ENCODE measurements around the gene AK8.

Gene AK8

GRCh38 chr9:132857616-132858342, 20.3 kb downstream of the AK8 start:
- DNase-seq, result no peak

DNA sequence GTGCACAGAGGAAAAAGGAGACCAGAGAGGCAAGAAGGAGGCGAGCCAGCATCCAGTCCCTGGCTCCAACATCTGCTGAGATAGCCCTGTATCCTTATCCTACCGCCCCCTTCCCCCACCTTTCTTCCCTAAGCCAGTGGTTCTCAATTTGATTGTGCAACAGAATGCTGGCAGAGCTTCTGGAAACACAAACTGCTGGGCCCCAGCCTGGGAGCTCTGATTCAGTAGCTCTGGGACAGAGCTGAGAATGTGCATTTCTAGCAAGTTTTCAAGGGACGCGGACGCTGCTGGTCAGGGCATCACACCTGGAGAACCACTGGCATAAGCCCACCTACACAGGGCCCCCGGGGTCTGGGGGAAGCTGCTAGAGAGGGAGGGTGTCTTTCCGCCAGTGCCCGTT, 21.1 kb downstream of the AK8 start:
- DNase-seq, result no peak

DNA sequence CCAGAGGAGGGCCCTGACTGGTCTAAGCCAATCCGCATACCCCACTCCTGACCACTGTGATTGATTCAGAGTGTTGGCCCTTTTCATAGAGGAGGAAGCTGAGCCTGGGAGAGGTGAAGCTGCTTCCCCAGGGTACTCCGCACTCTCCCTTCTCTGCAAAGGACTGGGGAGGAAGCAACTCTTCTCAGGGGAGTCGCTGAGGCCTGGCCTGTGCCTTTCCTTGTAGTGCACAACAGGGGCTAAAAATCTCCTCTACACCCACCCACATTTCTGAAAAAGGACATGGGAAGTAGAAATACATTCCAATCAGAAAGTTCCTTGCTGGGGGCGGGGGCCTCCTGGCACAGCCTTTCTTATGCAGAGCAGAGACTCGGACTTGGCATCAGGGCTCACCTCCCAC, 22.2 kb downstream of the AK8 start:
- no peak for DNase-seq

DNA sequence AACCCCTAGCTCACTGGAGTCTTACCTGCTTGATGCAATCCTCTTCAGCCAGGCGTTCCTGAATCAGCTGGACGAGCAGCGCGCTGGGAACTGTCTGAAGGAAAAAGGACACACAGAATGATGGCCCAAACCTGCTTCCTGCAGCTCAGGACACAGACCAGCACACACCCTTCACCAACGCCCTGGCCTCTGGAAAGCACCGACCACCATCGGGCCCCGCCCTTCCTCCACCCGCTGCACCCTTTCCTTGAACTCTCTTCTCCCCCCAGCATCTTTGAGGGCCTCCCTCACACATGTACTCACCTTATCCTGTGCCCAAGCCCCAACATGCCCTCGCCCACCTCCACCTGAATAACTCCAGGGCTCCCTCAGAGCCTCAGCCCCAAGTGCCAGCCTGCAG, 23.3 kb downstream of the AK8 start:
- no peak for DNase-seq

- no peak for DNase-seq
Measured at GRCh38 chr9:132853482-132853881, 24.6 kb downstream of the AK8 start.

GRCh38 chr9:132849185-132849706, 28.8 kb downstream of the AK8 start:
- no peak for DNase-seq

GRCh38 chr9:132846918-132847515, 31.1 kb downstream of the AK8 start:
- no peak for DNase-seq

GRCh38 chr9:132846109-132846917, 31.8 kb downstream of the AK8 start:
- DNase-seq, result no peak

- no peak for DNase-seq
Measured at GRCh38 chr9:132842124-132843044, 35.7 kb downstream of the AK8 start.

- DNase-seq, result no peak
Measured at GRCh38 chr9:132840980-132841379, 37.1 kb downstream of the AK8 start.

DNA sequence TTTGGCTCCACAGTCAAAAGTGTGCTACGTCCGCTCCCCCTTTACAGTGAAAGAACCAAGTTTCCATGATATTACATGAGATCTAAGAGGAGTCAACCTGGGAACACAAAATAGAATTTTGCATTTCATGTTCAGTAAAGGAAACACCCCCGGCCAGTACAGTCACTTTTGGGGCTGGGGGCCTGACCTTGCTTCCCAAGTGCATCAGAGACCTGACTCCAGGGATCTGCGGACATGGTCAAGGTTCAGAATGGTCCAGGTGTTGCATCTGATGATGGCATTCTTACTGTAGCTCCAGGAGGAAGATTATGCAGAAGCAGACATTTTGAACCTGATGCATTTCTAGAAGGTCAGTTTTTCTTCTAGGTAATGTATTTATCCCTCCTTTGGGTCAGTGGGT, 39.8 kb downstream of the AK8 start:
- no peak for DNase-seq

- no peak for DNase-seq
Measured at GRCh38 chr9:132837501-132838286, 40.4 kb downstream of the AK8 start.

DNA sequence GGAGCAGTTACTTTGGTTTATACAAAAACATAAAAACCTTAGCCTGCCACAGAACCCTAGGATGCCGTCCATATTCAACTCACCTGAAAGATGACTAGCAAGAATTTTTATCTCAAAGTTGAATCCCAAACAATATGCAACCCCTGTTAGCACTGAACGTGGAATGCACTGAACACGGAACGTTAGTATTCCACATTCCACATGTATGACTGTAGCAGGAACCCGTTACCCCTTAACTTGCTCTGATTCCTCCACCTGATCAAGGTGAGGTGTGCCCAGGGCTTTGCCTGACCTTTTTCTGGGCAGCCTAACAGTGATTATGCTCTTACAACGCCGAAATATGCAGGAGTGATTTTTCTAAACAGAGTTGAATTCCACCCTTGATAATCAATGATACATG, 43.7 kb downstream of the AK8 start:
- no peak for DNase-seq

GRCh38 chr9:132833550-132834121, 44.4 kb downstream of the AK8 start:
- DNase-seq, result no peak

DNA sequence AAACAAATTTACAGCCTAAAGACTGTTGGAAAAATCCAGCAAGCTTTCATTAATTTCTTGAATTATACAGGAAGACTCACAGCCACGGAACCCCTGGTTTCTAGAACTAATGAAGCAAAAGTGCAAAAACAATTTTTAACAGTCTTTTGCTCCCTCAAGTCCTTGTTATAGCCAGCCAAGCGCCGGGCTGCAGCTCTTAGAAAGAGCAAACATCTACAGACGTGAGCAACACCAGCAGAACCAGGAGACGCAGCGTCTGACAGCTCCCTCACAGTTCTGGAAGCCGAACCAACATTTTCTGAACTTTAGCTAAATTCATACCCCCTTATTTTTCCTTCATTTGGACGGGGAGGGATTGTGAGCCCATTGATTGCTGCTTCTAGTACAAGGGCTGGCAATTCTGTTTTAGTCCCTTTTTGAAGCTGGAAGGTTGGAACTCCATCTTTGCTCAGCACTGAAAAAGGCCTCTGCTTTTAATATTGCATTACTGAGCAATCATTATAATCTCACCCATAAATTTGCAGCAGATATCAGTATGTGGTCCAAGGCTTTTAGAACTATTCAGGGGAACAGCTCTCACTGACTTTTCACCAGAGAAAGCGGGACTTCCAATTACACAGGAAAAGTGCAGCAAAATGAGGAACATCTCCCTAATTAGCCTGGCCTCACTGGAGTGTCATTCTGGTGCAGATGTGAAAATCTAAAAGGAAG, 45.8 kb downstream of the AK8 start:
- no peak for DNase-seq

DNA sequence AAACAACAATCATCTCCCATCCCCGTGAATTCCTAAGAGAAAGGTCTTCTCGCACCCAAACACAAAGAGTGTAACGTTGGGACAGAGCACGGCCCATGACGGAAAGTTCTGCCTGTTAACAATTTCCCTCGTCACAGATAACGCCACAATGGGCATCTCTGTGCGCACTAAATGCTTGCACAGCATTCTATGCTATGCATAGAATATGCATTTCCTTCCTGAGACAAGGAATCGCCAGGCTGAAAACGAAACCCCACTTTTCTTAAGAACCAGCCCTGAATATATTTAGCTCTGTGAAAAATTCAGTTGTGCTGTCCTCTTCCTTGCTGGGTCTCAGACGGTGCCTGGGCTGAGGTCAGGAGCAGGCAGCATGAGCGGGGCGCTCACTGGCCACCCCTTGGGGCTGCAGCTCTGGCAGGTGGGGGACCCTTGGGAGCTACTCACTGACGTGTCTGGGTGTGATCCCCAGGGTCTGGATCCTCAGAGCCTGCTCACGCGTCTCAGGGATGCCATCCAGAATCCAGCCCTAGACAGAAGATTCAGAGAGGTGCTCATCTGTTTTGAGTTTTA, 49.8 kb downstream of the AK8 start:
- no peak for DNase-seq

DNA sequence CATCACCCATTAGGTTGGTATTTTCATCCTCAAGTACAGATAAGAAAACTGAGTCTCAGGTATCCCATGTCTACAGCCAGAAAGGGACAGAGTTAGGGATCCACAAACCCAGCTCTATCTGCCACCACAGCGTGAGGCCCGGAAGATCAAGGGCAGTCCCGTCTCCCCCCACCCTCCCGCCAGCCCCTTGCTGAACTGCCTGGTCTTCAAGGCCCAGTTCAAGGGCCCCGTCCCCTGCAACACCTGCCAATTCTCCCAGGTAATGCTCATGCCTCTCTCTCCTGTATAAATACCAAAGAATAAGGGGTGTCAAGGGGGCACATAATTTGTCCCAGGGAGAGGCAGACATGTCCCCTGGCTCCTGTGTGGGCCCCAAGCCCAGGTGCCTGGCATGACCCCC, 50.7 kb downstream of the AK8 start:
- DNase-seq, result no peak

GRCh38 chr9:132826621-132827365, 51.3 kb downstream of the AK8 start:
- no peak for DNase-seq

DNA sequence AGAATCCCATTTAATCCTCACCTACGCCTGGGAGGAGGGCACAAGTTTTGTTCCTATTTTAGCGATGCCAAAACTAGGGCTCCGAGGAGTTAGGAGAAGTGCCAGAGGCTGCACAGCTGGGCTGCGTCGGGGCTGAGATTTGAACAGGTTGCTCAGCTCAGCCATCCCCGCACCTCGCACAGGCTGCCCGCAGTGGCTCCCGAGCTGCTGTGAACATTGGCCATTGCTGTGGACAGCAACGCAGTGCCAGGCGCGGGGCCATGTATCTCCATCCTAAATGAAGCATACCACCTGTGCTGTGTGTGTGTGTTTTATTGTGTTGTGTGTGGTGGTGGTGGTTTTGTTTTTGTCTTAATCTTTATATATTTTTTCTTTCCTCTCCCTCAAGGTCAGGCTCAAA, 52.0 kb downstream of the AK8 start:
- no peak for DNase-seq

DNA sequence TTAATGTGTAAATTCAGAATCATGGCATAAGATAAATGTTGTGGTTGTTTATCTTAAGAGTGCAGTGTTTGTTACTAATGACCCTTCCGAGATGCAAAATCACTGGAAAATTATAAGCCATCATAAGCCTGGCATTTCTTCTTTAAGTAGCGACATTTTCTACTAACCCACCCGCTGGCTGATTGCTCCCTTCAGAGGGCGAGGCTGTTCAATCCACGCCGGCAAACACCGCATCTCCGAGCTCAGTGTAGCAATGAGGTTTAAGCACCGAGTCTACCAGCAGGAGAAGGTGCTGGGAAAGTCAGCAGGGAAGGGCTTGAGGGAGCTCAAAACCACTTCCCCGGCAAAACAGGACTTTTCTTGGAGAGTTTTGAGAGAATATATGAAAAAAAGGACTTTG, 52.7 kb downstream of the AK8 start:
- DNase-seq, result no peak

Data from NCI-H1930 (cell line).